Measurements from ENCODE around the gene GPC5. TPM values are rescaled to one million over a fixed set of nuclear protein-coding genes. Genes with fewer than 3 reads are reported as not detected.

GPC5 gene
- total and polyA plus RNA-seq, 7 experiments from 2014 or later, result 0.10 to 0.38 TPM; not detected in 5

DNA sequence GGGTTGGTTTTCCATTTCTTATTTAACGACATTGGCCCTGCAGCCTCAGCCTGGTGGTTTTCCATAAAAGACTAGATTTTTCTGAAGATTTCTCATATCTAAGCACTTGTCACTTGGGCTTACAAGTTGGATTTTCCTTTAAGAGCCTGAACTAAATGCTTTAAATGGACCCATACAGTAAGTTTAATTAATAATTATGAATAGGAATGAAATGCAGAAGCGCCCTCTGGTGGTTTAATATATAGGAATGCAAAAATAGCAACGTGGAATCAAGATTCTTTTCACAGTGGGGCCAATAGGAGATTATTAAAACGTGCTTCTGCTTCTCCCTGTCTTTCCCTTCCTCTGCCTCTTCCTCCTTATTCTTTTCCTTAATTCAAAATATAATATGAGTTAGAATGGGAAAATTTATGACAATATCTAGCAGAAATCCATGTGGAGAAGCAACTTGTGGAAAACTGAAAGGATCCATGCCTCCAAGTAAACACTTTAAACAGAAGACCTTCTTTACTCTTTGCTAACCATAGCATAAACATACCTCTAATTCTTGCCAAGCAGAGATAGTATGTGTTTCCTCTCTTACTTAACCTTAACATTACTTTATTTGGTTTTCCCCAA, 324.0 kb downstream of the GPC5 start:
- Histone ChIP-seq H3K27ac (ENCODE audit: low read depth, low read length) (no peak overlapping the region), H3K27me3 (ENCODE audit: control insufficient read depth in 2 of 2, insufficient read depth in 2 of 2, low read length in 2 of 2) (no peaks in the 10 kb centered on the region), H3K4me1 (ENCODE audit: control insufficient read depth in 2 of 2, insufficient read depth in 2 of 2, low read length in 2 of 2) (no peaks in the 10 kb centered on the region), H3K9me3 (ENCODE audit: control insufficient read depth in 2 of 3, low read length in 3 of 3) (no peaks in the 10 kb centered on the region), H3K4me3 (ENCODE audit: low read length) (no peak overlapping the region), H3K36me3 (ENCODE audit: control insufficient read depth in 2 of 3, insufficient read depth in 3 of 3, low read length in 3 of 3) (no peaks in the 10 kb centered on the region)
- Mint-ChIP-seq H3K4me1 (peaks cover 0 to 2% (median 0%) of the 10 kb centered on the region in 7 donors), H3K36me3 (no peaks in the 10 kb centered on the region), H3K9me3 (no peaks in the 10 kb centered on the region), H3K4me3 (no peak overlapping the region), H3K27ac (no peak overlapping the region), H3K27me3 (peaks cover 0 to 11% (median 2%) of the 10 kb centered on the region in 5 donors)
- peak in 5 of 9 donors; percentile 1 to 26 (median 10) for DNase-seq
- intact Hi-C loops (cut with micrococcal nuclease), result loop anchor here (1.0 to 5.0 kb wide), 6 partner anchors 341 to 588 kb away; no protein-coding TSS in a partner anchor
- ChIA-PET POLR2A (no interaction called here), CTCF (interaction anchor here (0.6 to 1.6 kb wide), 4 partner anchors 19 to 538 kb away, joined by 3 to 6 read pairs (median 3); no protein-coding TSS in a partner anchor)
- ATAC-seq, result no peak

DNA sequence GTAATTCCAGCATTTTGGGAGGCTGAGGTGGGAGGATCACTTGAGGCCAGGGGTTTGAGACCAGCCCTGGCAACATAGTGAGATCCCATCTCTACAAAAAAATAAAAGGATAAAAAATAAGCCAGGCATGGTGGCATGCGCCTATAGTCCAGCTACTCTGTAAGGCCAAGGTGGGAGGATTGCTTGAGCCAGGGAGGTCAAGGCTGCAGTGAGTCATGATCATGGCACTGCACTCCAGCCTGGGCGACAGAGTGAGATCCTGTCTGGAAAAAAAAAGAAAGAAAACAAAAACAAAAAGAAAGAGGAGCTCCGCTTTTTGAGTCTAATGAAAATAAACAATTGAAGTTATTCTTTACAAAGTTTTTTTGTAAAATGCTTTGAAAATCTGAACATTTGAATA, 326.2 kb downstream of the GPC5 start:
- CTCF ChIA-PET, result interaction anchor here (1.0 kb wide), 1 partner anchor 410 kb away, joined by 3 read pairs; no protein-coding TSS in a partner anchor
- no peak overlapping the region for H3K4me3 ChIP-seq (ENCODE audit: low read length)
- H3K27ac Mint-ChIP-seq, result no peak overlapping the region
- H3K4me1 Mint-ChIP-seq, result peaks cover 0 to 2% (median 0%) of the 10 kb centered on the region in 7 donors
- no peaks in the 10 kb centered on the region for H3K27me3 ChIP-seq (ENCODE audit: control insufficient read depth in 2 of 2, insufficient read depth in 2 of 2, low read length in 2 of 2)
- no peaks in the 10 kb centered on the region for H3K36me3 Mint-ChIP-seq
- POLR2A ChIA-PET, result no interaction called here
- no peak overlapping the region for H3K4me3 Mint-ChIP-seq
- intact Hi-C loops (cut with micrococcal nuclease), result loop anchor here in 1 of 2 donors (5.0 kb wide), 1 partner anchor 412 kb away; no protein-coding TSS in a partner anchor
- no peak for ATAC-seq
- no peaks in the 10 kb centered on the region for H3K9me3 ChIP-seq (ENCODE audit: control insufficient read depth in 2 of 3, low read length in 3 of 3)
- no peaks in the 10 kb centered on the region for H3K9me3 Mint-ChIP-seq
- no peak overlapping the region for H3K27ac ChIP-seq (ENCODE audit: low read depth, low read length)
- no peaks in the 10 kb centered on the region for H3K4me1 ChIP-seq (ENCODE audit: control insufficient read depth in 2 of 2, insufficient read depth in 2 of 2, low read length in 2 of 2)
- no peak for DNase-seq
- peaks cover 0 to 11% (median 0%) of the 10 kb centered on the region in 5 donors for H3K27me3 Mint-ChIP-seq
- no peaks in the 10 kb centered on the region for H3K36me3 ChIP-seq (ENCODE audit: control insufficient read depth in 2 of 3, insufficient read depth in 3 of 3, low read length in 3 of 3)

DNA sequence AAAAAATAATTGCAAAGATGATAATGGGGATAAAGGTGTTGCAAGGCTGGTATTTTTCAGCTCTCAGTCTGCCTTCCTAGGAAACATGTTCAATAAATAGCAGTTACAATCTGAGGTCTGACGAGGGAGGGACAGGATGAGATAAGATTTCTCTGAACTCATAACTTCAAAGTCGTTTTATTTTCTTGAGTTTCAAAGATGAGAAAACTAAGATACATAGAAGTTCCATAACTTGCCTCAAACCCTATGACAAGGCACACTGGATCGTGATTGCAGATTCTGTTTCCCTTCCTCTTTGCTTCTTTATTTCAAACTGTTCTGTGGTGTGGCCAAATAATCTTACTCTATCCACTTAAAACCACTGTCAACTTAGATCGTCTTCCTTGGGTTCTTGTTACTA, 327.2 kb downstream of the GPC5 start:
- peaks cover 0 to 2% (median 0%) of the 10 kb centered on the region in 7 donors for H3K4me1 Mint-ChIP-seq
- no peaks in the 10 kb centered on the region for H3K9me3 Mint-ChIP-seq
- H3K4me1 ChIP-seq (ENCODE audit: control insufficient read depth in 2 of 2, insufficient read depth in 2 of 2, low read length in 2 of 2), result no peaks in the 10 kb centered on the region
- H3K9me3 ChIP-seq (ENCODE audit: control insufficient read depth in 2 of 3, low read length in 3 of 3), result no peaks in the 10 kb centered on the region
- H3K4me3 ChIP-seq (ENCODE audit: low read length), result no peak overlapping the region
- peaks cover 0 to 10% (median 0%) of the 10 kb centered on the region in 5 donors for H3K27me3 Mint-ChIP-seq
- ChIA-PET CTCF (no interaction called here), POLR2A (no interaction called here)
- ATAC-seq (no peak), DNase-seq (no peak)
- intact Hi-C loops (cut with micrococcal nuclease), result no loop called here
- no peak overlapping the region for H3K4me3 Mint-ChIP-seq
- H3K36me3 Mint-ChIP-seq, result no peaks in the 10 kb centered on the region
- no peaks in the 10 kb centered on the region for H3K27me3 ChIP-seq (ENCODE audit: control insufficient read depth in 2 of 2, insufficient read depth in 2 of 2, low read length in 2 of 2)
- no peaks in the 10 kb centered on the region for H3K36me3 ChIP-seq (ENCODE audit: control insufficient read depth in 2 of 3, insufficient read depth in 3 of 3, low read length in 3 of 3)
- no peak overlapping the region for H3K27ac ChIP-seq (ENCODE audit: low read depth, low read length)
- no peak overlapping the region for H3K27ac Mint-ChIP-seq

DNA sequence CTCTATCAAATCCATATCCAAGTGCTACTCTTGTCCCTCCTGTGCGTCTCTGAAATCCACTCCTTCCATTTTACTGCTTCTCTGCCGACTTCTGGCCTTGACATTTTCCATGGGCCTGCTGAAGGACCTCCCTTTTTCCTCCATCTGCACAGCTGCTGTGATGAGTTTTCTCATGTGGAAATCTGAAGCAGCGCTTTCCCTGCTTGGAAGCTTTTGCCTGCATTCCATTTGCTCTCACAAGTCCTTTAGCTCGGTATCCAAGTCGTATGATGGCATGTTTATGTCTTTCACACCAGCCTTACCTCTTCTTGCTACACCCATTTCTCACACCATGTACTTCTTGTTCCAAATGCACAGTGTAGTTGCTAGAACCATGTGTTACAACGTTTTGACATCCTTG, 328.2 kb downstream of the GPC5 start:
- CTCF ChIA-PET, result no interaction called here
- H3K27ac ChIP-seq (ENCODE audit: low read depth, low read length), result no peak overlapping the region
- DNase-seq (no peak), ATAC-seq (no peak)
- intact Hi-C loops (cut with micrococcal nuclease), result no loop called here
- H3K9me3 ChIP-seq (ENCODE audit: control insufficient read depth in 2 of 3, low read length in 3 of 3), result no peaks in the 10 kb centered on the region
- H3K4me3 Mint-ChIP-seq, result no peak overlapping the region
- H3K4me1 Mint-ChIP-seq, result no peaks in the 10 kb centered on the region
- no peak overlapping the region for H3K4me3 ChIP-seq (ENCODE audit: low read length)
- H3K4me1 ChIP-seq (ENCODE audit: control insufficient read depth in 2 of 2, insufficient read depth in 2 of 2, low read length in 2 of 2), result no peaks in the 10 kb centered on the region
- POLR2A ChIA-PET, result no interaction called here
- H3K27ac Mint-ChIP-seq, result no peak overlapping the region
- no peaks in the 10 kb centered on the region for H3K36me3 ChIP-seq (ENCODE audit: control insufficient read depth in 2 of 3, insufficient read depth in 3 of 3, low read length in 3 of 3)
- H3K9me3 Mint-ChIP-seq, result peaks cover 0 to 2% (median 0%) of the 10 kb centered on the region in 11 donors
- H3K36me3 Mint-ChIP-seq, result no peaks in the 10 kb centered on the region
- H3K27me3 Mint-ChIP-seq, result no peaks in the 10 kb centered on the region
- H3K27me3 ChIP-seq (ENCODE audit: control insufficient read depth in 2 of 2, insufficient read depth in 2 of 2, low read length in 2 of 2), result no peaks in the 10 kb centered on the region

DNA sequence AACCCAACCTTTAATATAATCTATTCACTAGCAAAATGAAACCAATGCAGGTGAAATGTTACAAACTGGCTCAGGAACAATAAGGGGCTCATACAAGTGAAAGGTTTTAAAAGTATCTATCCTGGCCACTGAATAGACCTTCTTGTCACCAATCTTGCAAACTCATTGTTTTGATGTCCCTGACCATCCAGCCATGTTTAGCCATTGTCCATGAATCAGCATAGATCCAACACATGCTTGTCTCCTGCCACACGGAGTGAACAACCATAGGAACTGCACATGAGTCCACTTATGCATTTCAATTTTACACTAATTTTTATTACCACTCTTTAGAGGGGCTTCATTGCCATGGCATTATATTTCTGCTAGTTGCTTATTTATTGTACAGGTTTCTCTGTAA, 331.4 kb downstream of the GPC5 start:
- H3K36me3 Mint-ChIP-seq, result no peaks in the 10 kb centered on the region
- no peak for ATAC-seq
- no peak overlapping the region for H3K4me3 Mint-ChIP-seq
- Histone ChIP-seq H3K4me1 (ENCODE audit: control insufficient read depth in 2 of 2, insufficient read depth in 2 of 2, low read length in 2 of 2) (no peaks in the 10 kb centered on the region), H3K4me3 (ENCODE audit: low read length) (no peak overlapping the region), H3K36me3 (ENCODE audit: control insufficient read depth in 2 of 3, insufficient read depth in 3 of 3, low read length in 3 of 3) (no peaks in the 10 kb centered on the region), H3K27me3 (ENCODE audit: control insufficient read depth in 2 of 2, insufficient read depth in 2 of 2, low read length in 2 of 2) (no peaks in the 10 kb centered on the region), H3K9me3 (ENCODE audit: control insufficient read depth in 2 of 3, low read length in 3 of 3) (no peaks in the 10 kb centered on the region), H3K27ac (ENCODE audit: low read depth, low read length) (no peak overlapping the region)
- H3K27ac Mint-ChIP-seq, result no peak overlapping the region
- no peaks in the 10 kb centered on the region for H3K4me1 Mint-ChIP-seq
- no peak for DNase-seq
- intact Hi-C loops (cut with micrococcal nuclease), result no loop called here
- peaks cover 0 to 4% (median 0%) of the 10 kb centered on the region in 11 donors for H3K9me3 Mint-ChIP-seq
- no peaks in the 10 kb centered on the region for H3K27me3 Mint-ChIP-seq
- CTCF ChIA-PET, result no interaction called here
- POLR2A ChIA-PET, result no interaction called here

DNA sequence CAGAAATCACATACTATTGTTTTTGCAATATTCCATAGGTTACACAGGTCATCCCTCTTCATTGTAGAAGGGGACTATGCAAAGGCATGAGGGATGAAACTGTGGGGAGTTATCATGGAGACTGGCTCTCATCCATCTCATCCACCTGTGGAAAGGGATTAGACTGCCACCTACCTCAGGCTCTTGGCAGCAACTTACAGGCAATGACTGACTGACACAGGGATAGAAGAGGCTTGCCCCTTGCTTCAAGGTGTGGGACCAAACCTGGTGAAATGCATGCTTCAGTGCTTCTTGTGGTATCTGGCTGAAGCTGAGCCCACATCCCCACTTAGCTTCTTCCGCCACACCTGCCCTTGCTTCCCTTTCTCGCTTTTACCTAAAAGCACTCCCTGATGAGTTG, 341.3 kb downstream of the GPC5 start:
- Mint-ChIP-seq H3K36me3 (no peaks in the 10 kb centered on the region), H3K9me3 (no peaks in the 10 kb centered on the region), H3K27me3 (peaks cover 0 to 6% (median 4%) of the 10 kb centered on the region in 5 donors), H3K4me1 (no peaks in the 10 kb centered on the region), H3K27ac (no peak overlapping the region), H3K4me3 (no peak overlapping the region)
- ChIA-PET CTCF (no interaction called here), POLR2A (no interaction called here)
- Histone ChIP-seq H3K27ac (ENCODE audit: low read depth, low read length) (no peak overlapping the region), H3K4me3 (ENCODE audit: low read length) (no peak overlapping the region), H3K27me3 (ENCODE audit: control insufficient read depth in 2 of 2, insufficient read depth in 2 of 2, low read length in 2 of 2) (no peaks in the 10 kb centered on the region), H3K36me3 (ENCODE audit: control insufficient read depth in 2 of 3, insufficient read depth in 3 of 3, low read length in 3 of 3) (no peaks in the 10 kb centered on the region), H3K9me3 (ENCODE audit: control insufficient read depth in 2 of 3, low read length in 3 of 3) (no peaks in the 10 kb centered on the region), H3K4me1 (ENCODE audit: control insufficient read depth in 2 of 2, insufficient read depth in 2 of 2, low read length in 2 of 2) (no peaks in the 10 kb centered on the region)
- DNase-seq, result no peak
- ATAC-seq, result no peak
- intact Hi-C loops (cut with micrococcal nuclease), result no loop called here

DNA sequence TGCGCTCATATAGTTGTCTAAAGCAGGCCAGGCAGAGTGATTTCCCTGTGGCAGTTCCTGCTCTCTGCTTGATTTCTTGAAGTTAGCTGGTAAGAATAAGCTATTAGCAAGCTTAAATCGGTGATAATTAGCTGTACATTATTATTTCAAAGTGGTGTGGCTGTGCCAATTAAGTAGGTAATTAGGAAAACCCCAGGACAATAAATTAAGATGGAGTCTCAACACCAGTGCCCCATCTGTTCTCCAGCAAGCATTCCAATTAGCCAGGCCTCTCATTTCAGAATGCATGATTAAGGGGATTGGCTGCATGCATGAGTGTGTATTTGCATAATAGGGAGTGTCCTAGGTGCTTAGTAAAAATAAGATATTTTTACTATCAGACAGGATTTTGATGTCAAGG, 342.3 kb downstream of the GPC5 start:
- POLR2A ChIA-PET, result no interaction called here
- CTCF ChIA-PET, result no interaction called here
- no peaks in the 10 kb centered on the region for H3K36me3 Mint-ChIP-seq
- no peak overlapping the region for H3K27ac ChIP-seq (ENCODE audit: low read depth, low read length)
- H3K4me3 ChIP-seq (ENCODE audit: low read length), result no peak overlapping the region
- ATAC-seq (no peak), DNase-seq (no peak)
- no peaks in the 10 kb centered on the region for H3K27me3 ChIP-seq (ENCODE audit: control insufficient read depth in 2 of 2, insufficient read depth in 2 of 2, low read length in 2 of 2)
- H3K27ac Mint-ChIP-seq, result no peak overlapping the region
- peaks cover 0 to 6% (median 4%) of the 10 kb centered on the region in 5 donors for H3K27me3 Mint-ChIP-seq
- H3K36me3 ChIP-seq (ENCODE audit: control insufficient read depth in 2 of 3, insufficient read depth in 3 of 3, low read length in 3 of 3), result no peaks in the 10 kb centered on the region
- no peak overlapping the region for H3K4me3 Mint-ChIP-seq
- H3K9me3 ChIP-seq (ENCODE audit: control insufficient read depth in 2 of 3, low read length in 3 of 3), result no peaks in the 10 kb centered on the region
- no peaks in the 10 kb centered on the region for H3K4me1 Mint-ChIP-seq
- H3K9me3 Mint-ChIP-seq, result no peaks in the 10 kb centered on the region
- intact Hi-C loops (cut with micrococcal nuclease), result no loop called here
- no peaks in the 10 kb centered on the region for H3K4me1 ChIP-seq (ENCODE audit: control insufficient read depth in 2 of 2, insufficient read depth in 2 of 2, low read length in 2 of 2)
